Hematopoietic multipotent progenitor cell (in vitro differentiated cells): ENCODE measurements around the gene OR4A47. TPM values are rescaled to one million over a fixed set of nuclear protein-coding genes. Genes with fewer than 3 reads are reported as not detected.
"Not testable (repeated sequence)": the region's sequence is repeated elsewhere in the genome, so short reads cannot be mapped to it uniquely, and the experiment has no call there.

Experiments
- DNase-seq, 3 donors: peaks; one replicate each; pipeline ENCODE4 v3.0.0-alpha.2; 2011 to 2015; ENCODE audit warnings: low read depth in 2 of 3, low spot score in 2 of 3
- total RNA-seq: library from RNA; depleted of rRNA; stranded (reverse); fragments of >200 nt; gene quantifications from one replicate; pipeline ENCODE4 v1.2.3, GENCODE V29; 2012

The OR4A47 gene, protein sequence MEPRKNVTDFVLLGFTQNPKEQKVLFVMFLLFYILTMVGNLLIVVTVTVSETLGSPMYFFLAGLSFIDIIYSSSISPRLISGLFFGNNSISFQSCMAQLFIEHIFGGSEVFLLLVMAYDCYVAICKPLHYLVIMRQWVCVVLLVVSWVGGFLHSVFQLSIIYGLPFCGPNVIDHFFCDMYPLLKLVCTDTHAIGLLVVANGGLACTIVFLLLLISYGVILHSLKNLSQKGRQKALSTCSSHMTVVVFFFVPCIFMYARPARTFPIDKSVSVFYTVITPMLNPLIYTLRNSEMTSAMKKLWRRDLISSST
- under 0.01 TPM for total RNA-seq

- DNase-seq: not testable (repeated sequence)
These were observed at the start of gene OR4A47 for GRCh38 chr11:48488493-48488892. OR4A47 (plus strand) TSS chr11:48488793; CDS start chr11:48488793, 0 bp downstream.

DNA sequence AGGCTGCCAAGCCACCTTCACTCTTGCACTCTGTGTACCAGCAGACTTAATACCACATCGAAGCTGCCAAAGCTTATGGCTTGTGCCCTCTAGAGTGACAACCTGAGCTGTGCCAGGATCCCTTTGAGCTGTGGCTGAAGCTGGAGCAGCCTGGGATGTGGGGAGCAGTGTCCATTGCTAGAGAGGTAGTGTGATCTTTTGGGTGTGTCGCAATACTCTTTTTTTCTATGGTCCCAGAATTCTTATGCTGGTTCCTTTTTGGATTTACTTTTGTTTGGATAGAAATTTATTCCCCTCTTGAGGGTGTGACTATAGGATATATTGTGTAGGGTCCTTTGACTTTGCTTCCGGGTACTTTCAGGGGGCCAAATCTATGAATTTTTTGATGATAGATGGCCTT lies 32.7 kb upstream of the OR4A47 start:
- not testable (repeated sequence) for DNase-seq

- DNase-seq: not testable (repeated sequence)
These were observed 14.6 kb upstream of the OR4A47 start for GRCh38 chr11:48473966-48474365.

DNA sequence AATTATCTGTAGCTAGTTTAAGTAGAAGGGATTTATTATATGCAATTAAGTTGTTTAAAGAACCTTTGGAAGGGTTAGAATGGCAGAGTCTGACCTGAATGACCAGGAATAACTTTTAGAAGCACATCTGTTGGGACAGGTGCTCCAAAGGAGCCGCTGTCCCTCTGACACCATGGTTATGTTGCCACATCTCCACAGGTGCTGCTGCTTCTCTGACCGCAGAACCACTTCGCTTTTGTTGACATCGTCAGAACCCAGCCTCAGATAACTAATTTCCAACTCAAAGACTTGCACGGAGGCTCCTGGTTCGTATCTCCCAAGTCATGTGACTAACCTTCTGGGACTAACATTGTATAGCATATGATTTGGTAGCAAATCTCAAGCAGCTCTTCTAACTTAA lies 13.9 kb upstream of the OR4A47 start:
- DNase-seq: not testable (repeated sequence)

DNA sequence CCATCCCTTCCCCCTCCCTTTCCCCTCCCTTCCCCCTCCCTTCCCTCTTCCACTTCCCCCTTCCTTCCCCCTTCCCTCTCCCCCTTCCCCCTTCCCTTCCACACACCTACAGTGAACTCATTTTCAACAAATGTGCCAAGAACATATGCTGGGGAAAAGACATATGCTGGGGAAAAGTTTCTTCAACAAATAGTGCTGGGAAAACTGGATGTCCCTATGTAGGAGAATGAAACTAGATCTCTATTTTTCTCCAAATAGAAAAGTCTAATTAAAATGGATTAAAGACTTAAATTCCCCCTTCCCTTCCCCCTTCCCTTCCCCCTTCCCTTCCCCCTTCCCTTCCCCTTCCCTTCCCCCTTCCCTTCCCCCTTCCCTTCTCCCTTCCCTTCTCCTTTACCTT lies 17.6 kb downstream of the OR4A47 start:
- not testable (repeated sequence) for DNase-seq

GRCh38 chr11:48538991-48539390 lies 50.4 kb downstream of the OR4A47 start:
- DNase-seq: no peak

Other genes starting within 250 kb of the OR4A47 start
- gene OR4X2, start 243.7 kb upstream of the OR4A47 start, total RNA-seq: not detected
- not detected for gene OR4X1, start 224.9 kb upstream of the OR4A47 start, total RNA-seq
- under 0.01 TPM for gene OR4S1, start 182.6 kb upstream of the OR4A47 start, total RNA-seq
- gene OR4C3, start 163.9 kb upstream of the OR4A47 start, total RNA-seq: not detected
- gene OR4C5, start 122.3 kb upstream of the OR4A47 start, total RNA-seq: not detected